Nephron (organoid): ENCODE results near the gene FAM200A.

Source experiments
- H3K27ac Mint-ChIP-seq, 3 experiments: 2 replicates each; pipeline ENCODE4 v1.8.0; 2020; ENCODE audit warnings: mixed read lengths in 3 of 3, mild to moderate bottlenecking in 2 of 3, moderate library complexity in 1 of 3
- H3K27me3 Mint-ChIP-seq: 2 replicates; pipeline ENCODE4 v1.8.0; 2021; ENCODE audit warnings: low read depth, mild to moderate bottlenecking, moderate library complexity, mixed read lengths
- H3K36me3 Mint-ChIP-seq: 2 replicates; pipeline ENCODE4 v1.8.0; 2020; ENCODE audit warnings: low read depth, mixed read lengths
- H3K4me1 Mint-ChIP-seq: 2 replicates; pipeline ENCODE4 v1.8.0; 2020; ENCODE audit warnings: mixed read lengths
- H3K4me3 Mint-ChIP-seq, 3 experiments: 2 replicates each; pipeline ENCODE4 v1.8.0; 2020; ENCODE audit warnings: mild to moderate bottlenecking in 3 of 3, mixed read lengths in 3 of 3, moderate library complexity in 2 of 3
- H3K9me3 Mint-ChIP-seq: 2 replicates; pipeline ENCODE4 v1.8.0; 2020; ENCODE audit warnings: mixed read lengths
- CTCF ChIP-seq, 3 experiments: fragments of 200-600 bp; sonication (generic); IDR thresholded peaks; one replicate each; pipeline ENCODE4 v1.5.0; 2021; ENCODE audit warnings: antibody characterized with exemption in 3 of 3; ENCODE audit not compliant: unreplicated experiment in 3 of 3

The FAM200A gene

GRCh38 chr7:99543081-99543671, 8.7 kb downstream of the FAM200A start:
- H3K4me3 Mint-ChIP-seq = no peak overlapping the region
- TF ChIP-seq CTCF (IDR thresholded peaks at IDR 0.05; ENCODE audit: unreplicated experiment in 3 of 3) = no peak
- peaks cover 7% of the 10 kb centered on the region for H3K27me3 Mint-ChIP-seq
- no peaks in the 10 kb centered on the region for H3K4me1 Mint-ChIP-seq
- no peak overlapping the region for H3K27ac Mint-ChIP-seq
- H3K9me3 Mint-ChIP-seq = peaks cover 56% of the 10 kb centered on the region
- peaks cover 85% of the 10 kb centered on the region for H3K36me3 Mint-ChIP-seq

- no peak for TF ChIP-seq CTCF (IDR thresholded peaks at IDR 0.05; ENCODE audit: unreplicated experiment in 3 of 3)
- H3K9me3 Mint-ChIP-seq = peaks cover 61% of the 10 kb centered on the region
- peaks cover 7% of the 10 kb centered on the region for H3K27me3 Mint-ChIP-seq
- no peaks in the 10 kb centered on the region for H3K4me1 Mint-ChIP-seq
- no peak overlapping the region for H3K4me3 Mint-ChIP-seq
- no peak overlapping the region for H3K27ac Mint-ChIP-seq
- peaks cover 82% of the 10 kb centered on the region for H3K36me3 Mint-ChIP-seq
Measured at GRCh38 chr7:99541212-99541611, 10.7 kb downstream of the FAM200A start.

GRCh38 chr7:99540542-99540941, 11.4 kb downstream of the FAM200A start:
- Mint-ChIP-seq H3K4me3 (no peak overlapping the region), H3K4me1 (no peaks in the 10 kb centered on the region), H3K27me3 (peaks cover 7% of the 10 kb centered on the region), H3K36me3 (peaks cover 82% of the 10 kb centered on the region), H3K27ac (no peak overlapping the region), H3K9me3 (peaks cover 65% of the 10 kb centered on the region)
- no peak for TF ChIP-seq CTCF (IDR thresholded peaks at IDR 0.05; ENCODE audit: unreplicated experiment in 3 of 3)

GRCh38 chr7:99539213-99539811, 12.6 kb downstream of the FAM200A start:
- H3K36me3 Mint-ChIP-seq = peaks cover 75% of the 10 kb centered on the region

GRCh38 chr7:99535667-99536066, 16.2 kb downstream of the FAM200A start:
- Mint-ChIP-seq H3K9me3 (peaks cover 75% of the 10 kb centered on the region), H3K27ac (no peak overlapping the region), H3K4me3 (no peak overlapping the region), H3K27me3 (peaks cover 5% of the 10 kb centered on the region), H3K36me3 (peaks cover 78% of the 10 kb centered on the region), H3K4me1 (no peaks in the 10 kb centered on the region)
- no peak for TF ChIP-seq CTCF (IDR thresholded peaks at IDR 0.05; ENCODE audit: unreplicated experiment in 3 of 3)

More at GRCh38 chr7:99539213-99539811, 12.6 kb downstream of the FAM200A start:
- H3K4me3 Mint-ChIP-seq = no peak overlapping the region
- no peak for TF ChIP-seq CTCF (IDR thresholded peaks at IDR 0.05; ENCODE audit: unreplicated experiment in 3 of 3)
- peaks cover 66% of the 10 kb centered on the region for H3K9me3 Mint-ChIP-seq
- H3K27me3 Mint-ChIP-seq = peaks cover 7% of the 10 kb centered on the region
- H3K4me1 Mint-ChIP-seq = no peaks in the 10 kb centered on the region
- no peak overlapping the region for H3K27ac Mint-ChIP-seq

- TF ChIP-seq CTCF (IDR thresholded peaks at IDR 0.05; ENCODE audit: unreplicated experiment in 3 of 3) = no peak
- Mint-ChIP-seq H3K4me3 (no peak overlapping the region), H3K9me3 (peaks cover 65% of the 10 kb centered on the region), H3K4me1 (no peaks in the 10 kb centered on the region), H3K36me3 (peaks cover 87% of the 10 kb centered on the region), H3K27ac (no peak overlapping the region), H3K27me3 (peaks cover 4% of the 10 kb centered on the region)
Measured at GRCh38 chr7:99531354-99531765, 20.6 kb downstream of the FAM200A start.
